ENCODE measurements around the gene EMILIN1. TPM values are rescaled to one million over a fixed set of nuclear protein-coding genes. Genes with fewer than 3 reads are reported as not detected.

Gene EMILIN1
- total and polyA plus RNA-seq, 2 of the 8 experiments (the other 6 are each of a cell fraction or from before 2014, with no cell fraction given) = 1.9 to 3.0 TPM

- Histone ChIP-seq H4K20me1 (replicated peaks in 1 of 2; ENCODE audit: control insufficient read depth in 1 of 2, insufficient read depth in 2 of 2, low read length in 2 of 2) (peaks cover 8 to 14% of the 10 kb centered on the region in 2 experiments), H2AK5ac (ENCODE audit: low read depth, low read length) (no peak overlapping the region), H3K4ac (replicated peaks; ENCODE audit: insufficient read length, low read depth, low read length) (no peak overlapping the region), H3K9me3 (ENCODE audit: insufficient read depth in 2 of 2, low read depth in 1 of 2, low read length in 1 of 2) (no peaks in the 10 kb centered on the region), H3K27ac (ENCODE audit: low read depth, low read length) (peak overlapping the region; percentile 25; the same call in 1 of the 2 replicates), H3K9ac (replicated peaks in 1 of 4; ENCODE audit: extremely low read depth in 1 of 4, low read depth in 3 of 4, low read length in 3 of 4) (peak overlapping the region in 2 of 4 experiments; percentile 34 to 36; a peak in 3 of 7 replicates), H3K4me3 (ENCODE audit: extremely low read depth in 1 of 4, insufficient read depth in 2 of 4, low read depth in 3 of 4, low read length in 4 of 4) (peak overlapping the region; percentile 10 to 91 (median 24); a peak in 6 of 8 replicates), H3K23ac (ENCODE audit: insufficient read length) (no peak overlapping the region), H2BK20ac (ENCODE audit: low read length) (no peak overlapping the region), H3K23me2 (ENCODE audit: low read depth, low read length) (peaks cover 2% of the 10 kb centered on the region; the same call in 1 of the 2 replicates), H3K36me3 (ENCODE audit: control insufficient read depth in 2 of 4, insufficient read depth in 4 of 4, low read length in 3 of 4) (peaks cover 2 to 24% (median 16%) of the 10 kb centered on the region in 4 experiments; a peak in 6 of 8 replicates), H3K14ac (ENCODE audit: insufficient read length) (no peak overlapping the region), H3K27me3 (replicated peaks in 1 of 4; ENCODE audit: control insufficient read depth in 3 of 4, extremely low read depth in 1 of 4, insufficient read depth in 3 of 4, low read length in 3 of 4) (no peaks in the 10 kb centered on the region), H2BK15ac (ENCODE audit: low read length) (no peak overlapping the region), H3K4me2 (ENCODE audit: insufficient read depth in 1 of 2, low read depth in 2 of 2, low read length in 2 of 2) (peak overlapping the region; percentile 17 to 56), H3K4me1 (replicated peaks in 1 of 4; ENCODE audit: control insufficient read depth in 3 of 4, insufficient read depth in 4 of 4, low read length in 3 of 4) (peaks cover 0 to 4% (median 3%) of the 10 kb centered on the region in 4 experiments; a peak in 5 of 7 replicates), H3K79me1 (ENCODE audit: low read depth, low read length) (peaks cover 4% of the 10 kb centered on the region), H4K5ac (ENCODE audit: insufficient read length, low read depth, low read length) (peak overlapping the region; percentile 13), H2BK120ac (replicated peaks; ENCODE audit: low read depth, low read length) (peak overlapping the region; percentile 75), H3K18ac (ENCODE audit: extremely low read depth, low read length) (no peak overlapping the region), H3K56ac (replicated peaks; ENCODE audit: insufficient read length, low read depth, low read length) (no peak overlapping the region), H2BK12ac (ENCODE audit: low read depth, low read length) (peak overlapping the region; percentile 21; the same call in 1 of the 2 replicates), H2AFZ (ENCODE audit: low read length) (peak overlapping the region; percentile 31; the same call in 1 of the 2 replicates), H4K91ac (replicated peaks; ENCODE audit: insufficient read length, low read length) (peak overlapping the region; percentile 39), H3K79me2 (ENCODE audit: control insufficient read depth in 1 of 2, insufficient read depth in 2 of 2, low read length in 2 of 2) (peaks cover 0 to 15% of the 10 kb centered on the region in 2 experiments; a peak in 2 of 4 replicates), H2BK5ac (ENCODE audit: low read depth, low read length) (0 out of 2 replicates have a peak overlapping the region, but pooled peaks have one; percentile 60), H4K8ac (ENCODE audit: extremely low read depth, insufficient read depth, low read length) (peak overlapping the region; percentile 69; the same call in 1 of the 2 replicates)
- CTCF ChIA-PET (ENCODE audit: partially characterized antibody) = interaction anchor here (1.1 to 4.3 kb wide), 15 partner anchors 10 to 129 kb away, joined by 3 to 38 read pairs (median 8); partner anchors contain the start of genes ABHD1, KHK, OST4 and SLC30A3
- FAIRE-seq (no peak), DNase-seq (ENCODE audit: low read depth in 1 of 2, low spot score in 2 of 2) (no peak)
- 55% methylated on average over 33 of the region's 33 CpGs; no CpG with 5 or more reads in 1 of the 2 experiments for whole genome bisulfite sequencing, 2 experiments (ENCODE audit: extremely low coverage in 1 of 2, insufficient coverage in 1 of 2, insufficient read length in 1 of 2, insufficient replicate concordance in 2 of 2, low coverage in 1 of 2, low lambda C conversion rate in 2 of 2, missing lambda C conversion rate in 1 of 2)
- POLR2A ChIA-PET (ENCODE audit: partially characterized antibody) = interaction anchor here (0.7 to 2.3 kb wide), 12 partner anchors 9 to 229 kb away, joined by 3 to 24 read pairs (median 4); partner anchors contain the start of genes ABHD1, ATRAID, CAD and CGREF1
- TF ChIP-seq EP300 (IDR thresholded peaks at IDR 0.05; ENCODE audit: borderline replicate concordance in 1 of 2, low read depth in 2 of 2, low read length in 2 of 2) (no peak), NRF1 (IDR thresholded peaks at IDR 0.05; ENCODE audit: low read depth, low read length) (no peak), ASH2L (IDR thresholded peaks at IDR 0.05; ENCODE audit: low read length) (no peak), TAF1 (IDR thresholded peaks at IDR 0.05; ENCODE audit: low read depth, low read length) (peak; percentile 62), YY1 (IDR thresholded peaks at IDR 0.05; ENCODE audit: low read depth, low read length) (peak; percentile 99)
These were observed 56.5 kb downstream of the EMILIN1 start for GRCh38 chr2:27134781-27135477.

Data from H1 (cell line).